GM23248 (cell line): Measurements from ENCODE around the gene PLCD3.

Source experiments
- EZH2 ChIP-seq: fragments of 200-600 bp; sonication (generic); IDR thresholded peaks from 2 replicates; pipeline ENCODE4 v1.6.1; 2018; ENCODE audit warnings: antibody characterized with exemption, mild to moderate bottlenecking; ENCODE audit not compliant: insufficient read depth, poor library complexity, severe bottlenecking
- EZH2phosphoT487 ChIP-seq: fragments of 200-600 bp; sonication (generic); IDR thresholded peaks from 2 replicates; pipeline ENCODE4 v1.6.1; 2018; ENCODE audit warnings: antibody characterized with exemption, moderate library complexity, mild to moderate bottlenecking, low read depth; ENCODE audit not compliant: insufficient read depth

- TF ChIP-seq EZH2phosphoT487 (no peak), EZH2 (no peak)
These were observed 20.5 kb downstream of the PLCD3 start for GRCh38 chr17:45111850-45112249.
